GM12874 (cell line): ENCODE measurements around the gene LEMD1.

Experiments
- TF ChIP-seq, protein P1 (sequence below): IDR thresholded peaks from 2 replicates; pipeline ENCODE4 v1.5.1; 2011; ENCODE audit warnings: low read depth, mild to moderate bottlenecking, control low read depth, low read length, moderate library complexity; ENCODE audit not compliant: insufficient read depth

The LEMD1 gene

DNA sequence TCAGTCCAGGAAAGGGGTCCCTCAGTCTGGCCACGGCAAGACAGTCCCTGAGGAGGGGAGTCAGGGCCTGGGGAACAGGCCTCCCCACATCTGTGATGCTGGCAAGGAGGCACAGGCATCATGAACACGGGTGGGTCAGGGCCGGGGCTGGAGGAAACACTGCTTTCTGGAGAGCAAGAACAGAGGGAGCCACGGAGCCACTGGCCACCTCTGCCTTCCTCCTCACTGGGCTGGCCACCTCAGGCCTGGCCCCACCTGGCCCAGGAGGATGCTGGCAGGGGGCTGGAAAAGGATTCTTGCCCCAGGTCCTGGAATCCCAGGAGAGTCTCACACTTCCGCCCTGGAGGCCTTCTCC lies 18.2 kb upstream of the LEMD1 start:
- TF ChIP-seq, protein P1, sequence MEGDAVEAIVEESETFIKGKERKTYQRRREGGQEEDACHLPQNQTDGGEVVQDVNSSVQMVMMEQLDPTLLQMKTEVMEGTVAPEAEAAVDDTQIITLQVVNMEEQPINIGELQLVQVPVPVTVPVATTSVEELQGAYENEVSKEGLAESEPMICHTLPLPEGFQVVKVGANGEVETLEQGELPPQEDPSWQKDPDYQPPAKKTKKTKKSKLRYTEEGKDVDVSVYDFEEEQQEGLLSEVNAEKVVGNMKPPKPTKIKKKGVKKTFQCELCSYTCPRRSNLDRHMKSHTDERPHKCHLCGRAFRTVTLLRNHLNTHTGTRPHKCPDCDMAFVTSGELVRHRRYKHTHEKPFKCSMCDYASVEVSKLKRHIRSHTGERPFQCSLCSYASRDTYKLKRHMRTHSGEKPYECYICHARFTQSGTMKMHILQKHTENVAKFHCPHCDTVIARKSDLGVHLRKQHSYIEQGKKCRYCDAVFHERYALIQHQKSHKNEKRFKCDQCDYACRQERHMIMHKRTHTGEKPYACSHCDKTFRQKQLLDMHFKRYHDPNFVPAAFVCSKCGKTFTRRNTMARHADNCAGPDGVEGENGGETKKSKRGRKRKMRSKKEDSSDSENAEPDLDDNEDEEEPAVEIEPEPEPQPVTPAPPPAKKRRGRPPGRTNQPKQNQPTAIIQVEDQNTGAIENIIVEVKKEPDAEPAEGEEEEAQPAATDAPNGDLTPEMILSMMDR = no peak

DNA sequence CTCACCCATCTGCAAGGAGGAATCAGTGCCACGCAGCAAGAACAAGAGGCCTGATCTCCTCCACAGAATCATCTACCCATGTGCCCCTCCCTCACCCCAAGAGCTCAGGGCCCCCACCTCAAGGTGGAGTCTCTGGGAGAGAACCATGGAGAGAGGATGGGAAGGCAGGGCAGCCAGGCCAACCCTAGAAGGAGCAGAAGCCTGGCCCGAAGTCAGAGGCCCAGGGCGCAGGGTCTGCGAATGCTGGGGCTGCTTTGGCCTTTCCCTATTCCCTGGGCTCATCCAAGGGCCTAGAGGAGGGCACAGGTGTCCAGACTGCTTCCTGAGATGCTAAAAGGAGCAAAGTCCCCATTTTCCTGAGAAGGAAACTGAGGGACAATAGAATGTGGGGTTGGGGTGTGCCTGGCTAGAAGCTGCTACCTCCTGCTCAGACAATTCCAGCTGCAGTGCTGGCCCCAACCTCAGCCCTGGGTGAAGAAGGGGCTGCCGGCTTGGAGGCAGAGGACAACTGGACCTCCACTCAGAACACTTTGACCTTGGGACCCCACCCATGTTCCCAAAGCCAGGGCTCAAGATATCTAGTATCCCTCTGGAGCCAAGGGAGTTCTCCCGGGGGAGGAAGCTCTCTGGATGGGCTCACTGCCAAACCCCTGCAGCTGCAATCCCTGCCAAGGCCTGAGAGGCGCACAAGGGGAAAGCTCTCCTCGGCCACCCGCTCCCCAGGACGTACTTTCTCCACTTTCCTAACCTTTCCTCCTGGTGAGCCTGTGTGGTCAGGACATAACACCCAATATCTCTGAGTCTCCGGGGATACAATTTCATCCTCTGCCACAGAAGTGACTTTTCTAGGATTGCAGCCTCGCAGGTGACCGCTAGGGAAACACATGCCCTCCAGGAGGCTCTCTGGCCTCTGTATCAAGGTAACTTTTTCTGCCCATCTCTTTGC lies 16.6 kb upstream of the LEMD1 start:
- TF ChIP-seq, protein P1 = peak; percentile 19; the same call in 1 of the 2 replicates

DNA sequence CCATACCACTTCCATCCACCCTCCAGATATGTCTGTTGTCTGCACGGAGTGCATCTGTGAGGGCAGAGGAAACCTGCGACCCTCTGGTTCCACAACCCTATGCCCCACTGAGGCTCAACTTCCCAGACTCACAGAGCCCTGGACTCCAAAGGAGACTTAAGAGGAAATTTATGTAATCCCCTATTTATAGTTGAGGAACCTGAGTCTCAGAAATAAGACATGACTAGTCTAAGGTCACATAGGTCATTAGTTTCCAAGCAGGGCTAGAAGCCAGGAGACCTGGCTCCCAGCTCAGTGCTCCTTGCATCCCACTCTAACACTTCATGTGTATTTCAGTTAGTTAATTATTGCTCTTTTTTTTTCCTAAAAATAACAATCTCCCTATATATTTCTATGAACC lies 15.7 kb upstream of the LEMD1 start:
- TF ChIP-seq, protein P1 = no peak

DNA sequence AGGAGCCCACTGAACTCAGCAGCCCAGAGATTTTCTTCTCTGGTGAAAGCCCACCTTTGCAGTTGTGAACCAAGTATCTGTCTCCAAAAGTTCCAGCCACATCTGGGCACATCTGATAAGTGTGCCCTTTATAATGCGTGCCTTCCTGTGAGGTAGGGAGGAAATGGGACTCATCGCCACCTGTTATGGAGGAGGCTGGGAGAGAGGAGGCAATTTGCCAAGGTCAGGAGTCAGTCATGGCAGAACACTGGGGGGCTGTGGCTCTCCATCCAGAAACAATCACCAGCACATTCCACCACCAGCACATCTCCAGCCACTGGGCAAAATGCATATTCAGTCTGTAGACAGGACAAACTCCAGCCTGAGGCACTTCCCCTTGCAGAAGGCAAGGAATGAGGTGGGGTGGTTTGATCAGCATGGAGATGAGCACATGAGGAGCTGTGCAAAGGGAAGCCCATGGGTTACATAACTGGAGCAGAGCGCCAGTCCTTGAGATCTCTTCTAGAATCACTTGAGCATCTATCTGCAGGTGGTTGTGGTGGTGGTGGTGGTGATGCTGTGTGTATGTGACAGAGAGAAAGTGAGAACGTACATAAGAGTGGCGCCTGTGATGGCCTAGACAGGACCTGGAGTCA lies 15.0 kb upstream of the LEMD1 start:
- TF ChIP-seq, protein P1 = no peak

DNA sequence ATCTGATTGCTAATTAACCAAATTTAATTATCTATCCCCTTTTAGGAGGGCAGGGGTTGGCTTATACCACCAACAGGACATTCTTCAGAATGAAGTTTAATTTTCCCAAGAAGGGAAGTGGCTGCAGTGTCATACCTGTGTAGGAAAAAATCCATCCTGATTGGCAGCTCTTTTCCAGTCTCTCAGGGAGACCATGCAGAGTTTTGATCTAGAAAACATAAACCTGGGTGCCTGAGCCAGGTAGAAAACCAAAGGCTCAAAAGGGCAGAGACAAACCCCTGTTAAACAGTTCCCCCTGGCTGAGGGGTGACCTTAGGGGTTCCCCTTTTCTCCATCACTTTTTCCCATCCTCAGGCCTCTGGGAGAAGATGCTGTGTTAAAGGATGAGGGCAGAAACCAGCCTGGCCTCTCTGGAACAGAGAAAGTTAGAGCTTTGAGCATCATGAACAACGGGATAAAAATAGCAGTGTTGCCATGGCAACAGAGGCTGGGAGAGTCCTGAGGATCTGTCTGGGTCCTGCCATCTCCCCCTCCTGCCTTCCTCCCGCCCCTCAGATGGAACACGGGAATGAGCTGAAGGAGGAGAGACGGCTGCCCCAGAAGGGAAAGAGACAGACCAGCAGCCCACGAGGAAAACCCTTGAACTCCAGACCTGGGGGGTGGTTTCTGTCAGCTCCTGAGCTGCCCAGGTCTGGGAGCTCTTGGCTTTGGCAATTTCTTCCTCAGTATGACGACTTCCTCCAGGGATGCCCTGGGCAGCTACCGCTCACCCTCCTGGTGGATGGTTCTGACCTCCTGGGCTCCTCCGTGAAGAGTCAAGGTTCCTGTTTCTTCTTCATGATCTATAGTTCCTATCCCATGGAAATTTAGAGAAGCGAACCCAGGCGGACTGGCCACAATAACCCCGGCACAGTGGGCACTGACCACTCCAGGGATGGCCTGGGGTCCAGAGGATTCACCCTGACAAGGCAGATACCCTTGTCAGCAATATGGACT lies 14.0 kb upstream of the LEMD1 start:
- TF ChIP-seq, protein P1 = no peak

DNA sequence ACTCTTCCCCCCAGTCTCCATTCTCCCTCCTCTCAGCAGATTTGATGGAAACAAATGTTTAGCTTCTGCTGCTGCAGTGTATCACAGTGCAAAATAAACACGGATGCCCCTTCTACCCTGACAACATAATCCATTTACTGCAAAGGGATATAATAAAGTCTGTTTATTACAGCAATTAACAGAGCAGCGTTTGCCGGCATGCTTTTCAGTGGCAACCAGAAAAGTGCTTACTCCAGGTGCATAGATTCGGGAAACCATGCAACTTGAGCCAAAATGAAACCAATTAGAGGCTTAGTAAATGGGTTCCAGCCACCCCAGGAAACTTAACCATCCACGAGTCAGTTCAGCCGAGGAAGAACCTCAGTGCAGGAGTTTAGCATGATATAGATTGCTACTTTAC lies 12.9 kb upstream of the LEMD1 start:
- TF ChIP-seq, protein P1 = no peak

DNA sequence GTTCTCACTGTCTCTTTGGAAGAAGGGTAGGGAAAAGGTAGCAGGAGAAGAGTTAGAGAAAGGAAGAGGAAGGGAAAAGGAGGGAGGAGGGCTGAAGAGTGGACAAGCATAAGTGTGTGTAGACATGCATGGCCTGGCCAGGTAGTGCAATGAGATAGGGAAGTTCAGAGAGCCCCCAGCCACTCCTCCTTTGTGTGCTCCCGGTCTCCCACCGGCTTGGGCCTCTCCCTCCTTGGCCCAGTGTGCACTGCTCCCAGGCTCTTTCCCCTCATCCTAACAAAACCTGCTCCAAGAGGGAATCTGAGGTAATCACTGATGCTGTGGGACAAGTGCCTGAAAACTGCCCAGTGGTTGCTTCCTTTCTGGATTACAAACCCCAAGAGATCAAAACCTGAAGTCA lies 10.3 kb upstream of the LEMD1 start:
- TF ChIP-seq, protein P1 = no peak
